Measurements from ENCODE around the gene PDE8B.

PDE8B gene

GRCh38 chr5:77232574-77233358, 22.3 kb downstream of the PDE8B start:
- H3K36me3 ChIP-seq (replicated peaks in 1 of 2; ENCODE audit: control insufficient read depth in 2 of 2, insufficient read depth in 2 of 2, low read length in 2 of 2) = no peaks in the 10 kb centered on the region
- H4K91ac ChIP-seq (ENCODE audit: low read depth, low read length, poor library complexity) = no peak overlapping the region
- H3K79me1 ChIP-seq (ENCODE audit: low read depth, low read length) = no peaks in the 10 kb centered on the region
- H4K8ac ChIP-seq (ENCODE audit: low read depth, low read length) = no peak overlapping the region
- no peak overlapping the region for H2BK15ac ChIP-seq (ENCODE audit: low read length)
- no peak overlapping the region for H2BK120ac ChIP-seq (ENCODE audit: low read depth, low read length)
- H3K4me3 ChIP-seq (ENCODE audit: low read length in 2 of 2) = no peak overlapping the region
- H3K4me2 ChIP-seq (ENCODE audit: insufficient read depth, low read length, poor library complexity, severe bottlenecking) = no peak overlapping the region
- no CpG with 5 or more reads among the region's 6 CpGs for WGBS, 2 donors (ENCODE audit: extremely low coverage in 2 of 2, insufficient read length in 2 of 2, insufficient replicate concordance in 1 of 2)
- H3K4me1 ChIP-seq (ENCODE audit: control insufficient read depth in 2 of 2, insufficient read depth in 1 of 2, low read depth in 1 of 2, low read length in 2 of 2) = peaks cover 0 to 3% of the 10 kb centered on the region in 2 donors
- H3K27ac ChIP-seq (replicated peaks; ENCODE audit: low read length) = no peak overlapping the region
- no peak overlapping the region for H3K14ac ChIP-seq (ENCODE audit: low read length)
- no peak overlapping the region for H2AFZ ChIP-seq (ENCODE audit: low read length)
- H3K27me3 ChIP-seq (ENCODE audit: control insufficient read depth in 3 of 3, insufficient read depth in 3 of 3, low read depth in 1 of 3, low read length in 3 of 3) = peaks cover 0 to 9% (median 0%) of the 10 kb centered on the region in 3 experiments
- no peaks in the 10 kb centered on the region for H3K9me3 ChIP-seq (replicated peaks in 1 of 2; ENCODE audit: control insufficient read depth in 2 of 2, insufficient read depth in 1 of 2, low read depth in 1 of 2, low read length in 2 of 2)
- H2BK5ac ChIP-seq (ENCODE audit: low read length) = no peak overlapping the region
- H3K9ac ChIP-seq (ENCODE audit: low read depth, low read length, poor library complexity) = no peak overlapping the region
- H2BK12ac ChIP-seq (ENCODE audit: low read length) = no peak overlapping the region
- H3K4ac ChIP-seq (ENCODE audit: low read length) = no peak overlapping the region
- DNase-seq (ENCODE audit: low spot score) = no peak
- H3K18ac ChIP-seq (ENCODE audit: low read length) = no peak overlapping the region
- no peak overlapping the region for H2AK5ac ChIP-seq (ENCODE audit: low read depth, low read length)
- no peak overlapping the region for H3K23ac ChIP-seq (ENCODE audit: low read depth, low read length, poor library complexity)

GRCh38 chr5:77235846-77236721, 25.6 kb downstream of the PDE8B start:
- H2BK15ac ChIP-seq (ENCODE audit: low read length) = no peak overlapping the region
- no peak overlapping the region for H2AFZ ChIP-seq (ENCODE audit: low read length)
- no peaks in the 10 kb centered on the region for H3K79me1 ChIP-seq (ENCODE audit: low read depth, low read length)
- H3K4me2 ChIP-seq (ENCODE audit: insufficient read depth, low read length, poor library complexity, severe bottlenecking) = no peak overlapping the region
- no peak overlapping the region for H3K4me3 ChIP-seq (ENCODE audit: low read length in 2 of 2)
- H3K27me3 ChIP-seq (ENCODE audit: control insufficient read depth in 3 of 3, insufficient read depth in 3 of 3, low read depth in 1 of 3, low read length in 3 of 3) = peaks cover 0 to 6% (median 1%) of the 10 kb centered on the region in 3 experiments
- peaks cover 0 to 3% of the 10 kb centered on the region in 2 donors for H3K4me1 ChIP-seq (ENCODE audit: control insufficient read depth in 2 of 2, insufficient read depth in 1 of 2, low read depth in 1 of 2, low read length in 2 of 2)
- H2BK120ac ChIP-seq (ENCODE audit: low read depth, low read length) = no peak overlapping the region
- H4K91ac ChIP-seq (ENCODE audit: low read depth, low read length, poor library complexity) = no peak overlapping the region
- H3K18ac ChIP-seq (ENCODE audit: low read length) = no peak overlapping the region
- no peak overlapping the region for H2AK5ac ChIP-seq (ENCODE audit: low read depth, low read length)
- no peak for DNase-seq (ENCODE audit: low spot score)
- no peak overlapping the region for H3K27ac ChIP-seq (replicated peaks; ENCODE audit: low read length)
- peak overlapping the region; percentile 49 for H3K14ac ChIP-seq (ENCODE audit: low read length)
- H2BK12ac ChIP-seq (ENCODE audit: low read length) = no peak overlapping the region
- WGBS, 2 donors (ENCODE audit: extremely low coverage in 2 of 2, insufficient read length in 2 of 2, insufficient replicate concordance in 1 of 2) = no CpG with 5 or more reads among the region's 3 CpGs
- no peak overlapping the region for H3K9ac ChIP-seq (ENCODE audit: low read depth, low read length, poor library complexity)
- H3K9me3 ChIP-seq (replicated peaks in 1 of 2; ENCODE audit: control insufficient read depth in 2 of 2, insufficient read depth in 1 of 2, low read depth in 1 of 2, low read length in 2 of 2) = no peaks in the 10 kb centered on the region
- H3K23ac ChIP-seq (ENCODE audit: low read depth, low read length, poor library complexity) = no peak overlapping the region
- no peak overlapping the region for H2BK5ac ChIP-seq (ENCODE audit: low read length)
- H3K36me3 ChIP-seq (replicated peaks in 1 of 2; ENCODE audit: control insufficient read depth in 2 of 2, insufficient read depth in 2 of 2, low read length in 2 of 2) = no peaks in the 10 kb centered on the region
- no peak overlapping the region for H3K4ac ChIP-seq (ENCODE audit: low read length)
- H4K8ac ChIP-seq (ENCODE audit: low read depth, low read length) = no peak overlapping the region

- Histone ChIP-seq H2BK12ac (ENCODE audit: low read length) (no peak overlapping the region), H3K27ac (replicated peaks; ENCODE audit: low read length) (no peak overlapping the region), H3K18ac (ENCODE audit: low read length) (no peak overlapping the region), H2BK5ac (ENCODE audit: low read length) (no peak overlapping the region), H4K91ac (ENCODE audit: low read depth, low read length, poor library complexity) (no peak overlapping the region), H2BK15ac (ENCODE audit: low read length) (no peak overlapping the region), H3K23ac (ENCODE audit: low read depth, low read length, poor library complexity) (no peak overlapping the region), H3K4me1 (ENCODE audit: control insufficient read depth in 2 of 2, insufficient read depth in 1 of 2, low read depth in 1 of 2, low read length in 2 of 2) (no peaks in the 10 kb centered on the region), H4K8ac (ENCODE audit: low read depth, low read length) (no peak overlapping the region), H3K9me3 (replicated peaks in 1 of 2; ENCODE audit: control insufficient read depth in 2 of 2, insufficient read depth in 1 of 2, low read depth in 1 of 2, low read length in 2 of 2) (no peaks in the 10 kb centered on the region), H3K79me1 (ENCODE audit: low read depth, low read length) (no peaks in the 10 kb centered on the region), H3K4me3 (ENCODE audit: low read length in 2 of 2) (no peak overlapping the region), H3K27me3 (ENCODE audit: control insufficient read depth in 3 of 3, insufficient read depth in 3 of 3, low read depth in 1 of 3, low read length in 3 of 3) (peaks cover 0 to 6% (median 1%) of the 10 kb centered on the region in 3 experiments), H3K9ac (ENCODE audit: low read depth, low read length, poor library complexity) (no peak overlapping the region), H3K4me2 (ENCODE audit: insufficient read depth, low read length, poor library complexity, severe bottlenecking) (no peak overlapping the region), H2AK5ac (ENCODE audit: low read depth, low read length) (no peak overlapping the region), H2BK120ac (ENCODE audit: low read depth, low read length) (no peak overlapping the region), H2AFZ (ENCODE audit: low read length) (no peak overlapping the region), H3K36me3 (replicated peaks in 1 of 2; ENCODE audit: control insufficient read depth in 2 of 2, insufficient read depth in 2 of 2, low read length in 2 of 2) (no peaks in the 10 kb centered on the region), H3K14ac (ENCODE audit: low read length) (no peak overlapping the region), H3K4ac (ENCODE audit: low read length) (no peak overlapping the region)
- WGBS, 2 donors (ENCODE audit: extremely low coverage in 2 of 2, insufficient read length in 2 of 2, insufficient replicate concordance in 1 of 2) = no CpG with 5 or more reads among the region's 3 CpGs
- no peak for DNase-seq (ENCODE audit: low spot score)
Observed at GRCh38 chr5:77239126-77239741, 28.8 kb downstream of the PDE8B start.

GRCh38 chr5:77241444-77241843, 31.0 kb downstream of the PDE8B start:
- Histone ChIP-seq H3K4ac (ENCODE audit: low read length) (no peak overlapping the region), H3K27ac (replicated peaks; ENCODE audit: low read length) (no peak overlapping the region), H3K4me3 (ENCODE audit: low read length in 2 of 2) (no peak overlapping the region), H3K4me1 (ENCODE audit: control insufficient read depth in 2 of 2, insufficient read depth in 1 of 2, low read depth in 1 of 2, low read length in 2 of 2) (no peaks in the 10 kb centered on the region), H3K18ac (ENCODE audit: low read length) (no peak overlapping the region), H3K36me3 (replicated peaks in 1 of 2; ENCODE audit: control insufficient read depth in 2 of 2, insufficient read depth in 2 of 2, low read length in 2 of 2) (no peaks in the 10 kb centered on the region), H2AFZ (ENCODE audit: low read length) (no peak overlapping the region), H3K4me2 (ENCODE audit: insufficient read depth, low read length, poor library complexity, severe bottlenecking) (no peak overlapping the region), H3K14ac (ENCODE audit: low read length) (no peak overlapping the region), H2BK120ac (ENCODE audit: low read depth, low read length) (no peak overlapping the region), H3K9me3 (replicated peaks in 1 of 2; ENCODE audit: control insufficient read depth in 2 of 2, insufficient read depth in 1 of 2, low read depth in 1 of 2, low read length in 2 of 2) (no peaks in the 10 kb centered on the region), H4K91ac (ENCODE audit: low read depth, low read length, poor library complexity) (no peak overlapping the region), H2AK5ac (ENCODE audit: low read depth, low read length) (no peak overlapping the region), H4K8ac (ENCODE audit: low read depth, low read length) (no peak overlapping the region), H3K27me3 (ENCODE audit: control insufficient read depth in 3 of 3, insufficient read depth in 3 of 3, low read depth in 1 of 3, low read length in 3 of 3) (peaks cover 0 to 2% (median 1%) of the 10 kb centered on the region in 3 experiments), H3K23ac (ENCODE audit: low read depth, low read length, poor library complexity) (no peak overlapping the region), H2BK12ac (ENCODE audit: low read length) (no peak overlapping the region), H2BK5ac (ENCODE audit: low read length) (no peak overlapping the region), H3K9ac (ENCODE audit: low read depth, low read length, poor library complexity) (no peak overlapping the region), H3K79me1 (ENCODE audit: low read depth, low read length) (no peaks in the 10 kb centered on the region), H2BK15ac (ENCODE audit: low read length) (no peak overlapping the region)
- DNase-seq (ENCODE audit: low spot score) = no peak
- no CpG with 5 or more reads among the region's 1 CpG for WGBS, 2 donors (ENCODE audit: extremely low coverage in 2 of 2, insufficient read length in 2 of 2, insufficient replicate concordance in 1 of 2)
